Activated B cell treated with CpG ODN at 0.5 μM for 24 hours (primary cell): Measurements from ENCODE around the gene SLC4A5. TPM values are rescaled to one million over a fixed set of nuclear protein-coding genes. Genes with fewer than 3 reads are reported as not detected.

ENCODE experiments used
- ATAC-seq: fragments of 200-7000 bp; cut with Tn5 transposase; one replicate; pipeline ENCODE4 v1.10.0; 2021; ENCODE audit warnings: low read depth, mild to moderate bottlenecking, moderate library complexity
- CTCF ChIA-PET: fragments of 350-600 bp; sonication (Branson Sonifier 250); formaldehyde crosslinking; loops from one replicate; lab custom pipeline; 2021; ENCODE audit warnings: antibody characterized with exemption; lab: Charles Lee
- POLR2A ChIA-PET: fragments of 350-600 bp; sonication (Branson Sonifier 250); formaldehyde crosslinking; loops from one replicate; lab custom pipeline; 2021; ENCODE audit warnings: antibody characterized with exemption; lab: Charles Lee
- DNase-seq: peaks from one replicate; pipeline ENCODE4 v3.0.0; 2022
- H3K27ac Mint-ChIP-seq: one replicate; pipeline ENCODE4 v1.8.0; 2020; ENCODE audit warnings: mixed read lengths
- H3K27me3 Mint-ChIP-seq: one replicate; pipeline ENCODE4 v1.8.0; 2021; ENCODE audit warnings: mixed read lengths
- H3K36me3 Mint-ChIP-seq: one replicate; pipeline ENCODE4 v1.8.0; 2021; ENCODE audit warnings: low read depth, mixed read lengths
- H3K4me1 Mint-ChIP-seq: one replicate; pipeline ENCODE4 v1.8.0; 2021; ENCODE audit warnings: mixed read lengths
- H3K4me3 Mint-ChIP-seq: one replicate; pipeline ENCODE4 v1.8.0; 2020; ENCODE audit warnings: mild to moderate bottlenecking, mixed read lengths
- H3K9me3 Mint-ChIP-seq: one replicate; pipeline ENCODE4 v1.8.0; 2020; ENCODE audit warnings: mixed read lengths
- intact Hi-C: fragments of 100-400 bp; cut with micrococcal nuclease; formaldehyde crosslinking; loops from one replicate; pipeline ENCODE4 v1.15.1; 2024
- total RNA-seq: library from RNA; stranded (reverse); gene quantifications from 2 replicates; pipeline ENCODE4 v1.2.3, GENCODE V29; 2022
- TF ChIP-seq, protein P1 (sequence below): fragments of 200-600 bp; IDR thresholded peaks from one replicate; pipeline ENCODE4 v1.8.0; 2022; ENCODE audit warnings: antibody characterized with exemption, mild to moderate bottlenecking

SLC4A5 gene
- total RNA-seq, 1 donor from 2014 or later, result 5.9 TPM

DNA sequence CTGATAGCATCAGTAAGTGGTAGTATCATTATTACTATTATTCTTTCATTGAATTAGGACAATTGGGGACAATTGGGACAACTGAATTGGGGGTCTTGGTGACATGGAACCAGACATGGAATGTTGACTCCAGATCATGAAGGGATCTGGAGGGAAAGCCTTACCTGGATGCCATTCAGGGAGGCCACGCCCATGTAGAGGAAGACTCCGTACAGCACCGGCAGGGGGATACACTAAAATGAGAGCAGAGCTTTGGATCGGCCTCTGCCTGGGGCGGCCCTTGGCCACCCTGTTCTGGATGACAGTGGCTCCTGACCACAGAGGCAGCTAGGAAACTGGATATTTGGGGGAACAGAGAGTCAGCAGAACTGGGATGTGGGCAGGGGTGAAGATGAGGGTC, 115.6 kb downstream of the SLC4A5 start:
- intact Hi-C loops, result no loop called here
- POLR2A ChIA-PET, result no interaction called here
- Mint-ChIP-seq H3K27me3 (no peaks in the 10 kb centered on the region), H3K36me3 (no peaks in the 10 kb centered on the region), H3K4me1 (no peaks in the 10 kb centered on the region), H3K9me3 (no peaks in the 10 kb centered on the region), H3K4me3 (no peak overlapping the region), H3K27ac (no peak overlapping the region)
- DNase-seq, result no peak
- CTCF ChIA-PET, result no interaction called here
- no peak for ATAC-seq
- TF ChIP-seq, protein P1, sequence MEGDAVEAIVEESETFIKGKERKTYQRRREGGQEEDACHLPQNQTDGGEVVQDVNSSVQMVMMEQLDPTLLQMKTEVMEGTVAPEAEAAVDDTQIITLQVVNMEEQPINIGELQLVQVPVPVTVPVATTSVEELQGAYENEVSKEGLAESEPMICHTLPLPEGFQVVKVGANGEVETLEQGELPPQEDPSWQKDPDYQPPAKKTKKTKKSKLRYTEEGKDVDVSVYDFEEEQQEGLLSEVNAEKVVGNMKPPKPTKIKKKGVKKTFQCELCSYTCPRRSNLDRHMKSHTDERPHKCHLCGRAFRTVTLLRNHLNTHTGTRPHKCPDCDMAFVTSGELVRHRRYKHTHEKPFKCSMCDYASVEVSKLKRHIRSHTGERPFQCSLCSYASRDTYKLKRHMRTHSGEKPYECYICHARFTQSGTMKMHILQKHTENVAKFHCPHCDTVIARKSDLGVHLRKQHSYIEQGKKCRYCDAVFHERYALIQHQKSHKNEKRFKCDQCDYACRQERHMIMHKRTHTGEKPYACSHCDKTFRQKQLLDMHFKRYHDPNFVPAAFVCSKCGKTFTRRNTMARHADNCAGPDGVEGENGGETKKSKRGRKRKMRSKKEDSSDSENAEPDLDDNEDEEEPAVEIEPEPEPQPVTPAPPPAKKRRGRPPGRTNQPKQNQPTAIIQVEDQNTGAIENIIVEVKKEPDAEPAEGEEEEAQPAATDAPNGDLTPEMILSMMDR, result no peak

DNA sequence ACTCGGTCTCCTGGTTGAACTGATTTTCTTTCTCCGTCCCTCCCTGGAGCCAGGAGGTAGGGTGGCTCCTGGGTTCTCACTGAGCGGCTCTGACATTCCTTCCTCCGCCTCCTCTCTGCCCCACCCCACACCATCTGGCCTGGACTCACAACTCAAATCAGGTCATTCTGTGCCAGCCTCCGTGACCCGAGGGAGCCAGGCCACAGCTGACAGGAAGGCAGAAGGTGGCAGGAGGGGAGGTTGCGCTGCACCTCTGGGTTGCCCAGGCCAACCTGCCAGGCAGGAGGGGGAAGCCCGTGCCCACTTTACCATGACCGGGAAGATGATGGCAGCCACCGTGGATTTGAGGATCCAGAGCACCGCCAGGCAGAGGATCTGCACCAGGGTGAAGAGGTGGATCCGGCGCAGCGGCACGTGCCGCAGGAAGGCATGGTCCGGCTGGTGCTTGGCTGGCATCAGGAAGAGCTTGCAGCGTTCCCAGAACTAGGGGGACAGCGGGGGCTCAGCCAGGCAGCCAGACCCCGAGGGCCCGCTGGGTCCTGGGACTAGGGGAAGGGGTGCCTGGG, 116.5 kb downstream of the SLC4A5 start:
- CTCF ChIA-PET, result no interaction called here
- Mint-ChIP-seq H3K27ac (no peak overlapping the region), H3K4me3 (no peak overlapping the region), H3K36me3 (no peaks in the 10 kb centered on the region), H3K9me3 (no peaks in the 10 kb centered on the region), H3K4me1 (no peaks in the 10 kb centered on the region), H3K27me3 (no peaks in the 10 kb centered on the region)
- ATAC-seq, result no peak
- no peak for DNase-seq
- POLR2A ChIA-PET, result no interaction called here
- TF ChIP-seq, protein P1, result no peak
- intact Hi-C loops, result no loop called here

DNA sequence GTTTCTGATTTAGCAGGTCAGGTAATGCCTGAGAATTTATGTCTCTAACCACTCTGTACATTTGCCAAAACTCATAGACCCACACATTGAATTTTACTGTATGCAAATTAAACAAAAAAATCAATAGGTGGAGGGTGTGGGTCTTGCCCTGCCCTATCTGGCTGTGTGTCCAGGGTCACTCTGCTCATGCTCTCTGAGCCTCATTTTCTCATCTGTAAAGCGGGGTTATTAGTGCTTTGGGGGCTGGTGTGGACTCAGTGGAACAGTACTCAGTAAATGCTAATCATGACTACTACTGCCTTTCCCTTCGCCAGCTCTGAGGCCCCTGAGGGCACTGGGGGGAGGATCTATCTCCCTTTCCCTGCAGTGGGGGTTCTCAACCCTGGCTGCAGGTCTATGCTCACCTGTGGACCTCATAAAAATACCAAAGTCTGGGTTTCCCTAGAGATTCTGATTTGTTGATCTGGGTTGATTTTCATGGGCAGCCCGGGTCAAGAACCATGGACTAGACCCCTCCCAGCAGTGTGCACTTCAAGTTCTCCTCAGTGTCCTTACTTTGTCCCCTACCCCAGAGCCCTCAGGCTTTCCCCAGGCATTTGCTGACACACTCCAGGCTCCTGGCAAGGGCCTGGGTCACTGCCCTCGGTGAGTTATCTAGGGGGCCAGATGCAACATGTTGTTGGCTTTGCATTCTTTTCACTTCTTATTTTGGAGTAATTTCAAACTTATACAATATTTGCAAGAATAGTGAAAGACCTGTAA, 117.3 kb downstream of the SLC4A5 start:
- POLR2A ChIA-PET, result no interaction called here
- TF ChIP-seq, protein P1, result no peak
- CTCF ChIA-PET, result no interaction called here

DNA sequence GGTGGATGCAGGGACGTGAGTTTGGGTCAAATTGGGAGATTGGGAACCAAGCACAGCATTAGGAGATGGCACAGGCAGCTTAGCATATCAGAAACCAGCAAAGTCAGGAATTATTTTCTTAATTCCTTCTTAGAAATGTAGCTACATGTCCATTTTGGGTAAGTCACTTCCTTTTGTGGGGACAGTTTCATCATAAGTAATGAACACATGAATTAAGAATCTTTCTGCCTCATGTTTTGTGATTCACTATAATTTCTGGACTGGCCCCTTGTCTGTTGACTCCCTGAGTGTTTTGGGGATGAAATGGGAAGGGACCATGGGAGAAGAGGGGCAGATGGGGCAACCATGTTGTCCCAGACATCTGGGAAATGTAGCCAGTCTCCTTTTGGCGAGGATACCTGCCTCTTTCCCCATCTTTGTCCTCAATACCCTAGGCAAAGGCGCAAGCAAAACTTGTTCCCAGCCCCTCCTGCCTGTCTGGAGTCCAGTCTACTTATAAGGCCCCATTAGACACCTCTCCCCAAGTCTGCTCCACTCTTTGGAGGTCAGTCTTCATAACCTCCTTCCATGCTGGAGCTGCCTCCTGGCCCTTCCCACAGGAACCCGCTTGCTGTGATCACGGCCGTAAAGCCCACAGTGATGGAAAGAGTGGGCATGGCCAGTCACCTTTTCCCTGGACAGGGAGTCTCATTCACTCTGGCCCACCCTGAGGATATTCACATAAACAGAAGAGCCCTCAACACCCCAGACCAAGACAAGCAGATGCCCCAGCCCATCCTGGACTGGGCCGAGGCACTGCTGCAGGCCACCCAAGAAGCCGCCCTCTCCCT, 119.1 kb downstream of the SLC4A5 start:
- intact Hi-C loops, result no loop called here
- no peak overlapping the region for H3K4me3 Mint-ChIP-seq
- DNase-seq (no peak), ATAC-seq (no peak)
- no peak overlapping the region for H3K27ac Mint-ChIP-seq
- peaks cover 16% of the 10 kb centered on the region for H3K36me3 Mint-ChIP-seq
- ChIA-PET CTCF (no interaction called here), POLR2A (interaction anchor here (0.6 kb wide), 1 partner anchor 45 kb away, joined by 5 read pairs; the partner anchor contains the start of gene MOB1A)
- H3K4me1 Mint-ChIP-seq, result no peaks in the 10 kb centered on the region
- H3K9me3 Mint-ChIP-seq, result no peaks in the 10 kb centered on the region
- TF ChIP-seq, protein P1, result no peak
- H3K27me3 Mint-ChIP-seq, result no peaks in the 10 kb centered on the region

More for the DNA sequence above, 117.3 kb downstream of the SLC4A5 start:
- Mint-ChIP-seq H3K27me3 (no peaks in the 10 kb centered on the region), H3K36me3 (peaks cover 7% of the 10 kb centered on the region), H3K4me3 (no peak overlapping the region), H3K4me1 (no peaks in the 10 kb centered on the region), H3K27ac (no peak overlapping the region), H3K9me3 (no peaks in the 10 kb centered on the region)
- intact Hi-C loops, result no loop called here
- DNase-seq (no peak), ATAC-seq (no peak)

DNA sequence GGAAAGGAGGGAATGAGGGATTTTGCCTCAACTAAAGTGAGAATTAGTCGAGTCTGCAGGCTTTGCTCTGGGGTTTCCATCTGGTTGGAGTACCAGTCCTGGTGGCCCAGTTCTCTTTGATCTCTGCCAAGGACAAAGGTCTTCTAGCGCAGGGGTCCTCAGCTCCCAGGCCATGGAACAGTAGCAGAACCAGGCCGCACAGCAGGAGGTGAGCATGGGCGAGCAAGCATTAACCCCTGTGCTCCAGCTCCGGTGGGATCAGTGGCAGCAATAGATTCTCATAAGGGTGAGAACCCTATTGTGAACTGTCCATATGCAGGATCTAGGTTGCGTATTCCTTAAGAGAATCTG, 120.9 kb downstream of the SLC4A5 start:
- ChIA-PET POLR2A (interaction anchor here (0.9 kb wide), 1 partner anchor 50 kb away, joined by 3 read pairs; no protein-coding TSS in a partner anchor), CTCF (no interaction called here)
- ATAC-seq (no peak), DNase-seq (no peak)
- intact Hi-C loops, result no loop called here
- no peaks in the 10 kb centered on the region for H3K27me3 Mint-ChIP-seq
- H3K36me3 Mint-ChIP-seq, result peaks cover 31% of the 10 kb centered on the region
- TF ChIP-seq, protein P1, result no peak
- H3K4me3 Mint-ChIP-seq, result no peak overlapping the region
- no peak overlapping the region for H3K27ac Mint-ChIP-seq
- no peaks in the 10 kb centered on the region for H3K9me3 Mint-ChIP-seq
- no peaks in the 10 kb centered on the region for H3K4me1 Mint-ChIP-seq
